Ovary (tissue), 9 donors: ENCODE measurements around the gene VWA2. TPM values are rescaled to one million over a fixed set of nuclear protein-coding genes. Genes with fewer than 3 reads are reported as not detected.

ENCODE experiments used
- DNase-seq, 5 donors: peaks; one replicate each; pipeline ENCODE4 v3.0.0-alpha.2; 2019 to 2020
- H3K27ac ChIP-seq, 2 donors: fragments of 200-600 bp; one replicate each; pipeline versions ENCODE4 v1.5.1 to v1.8.0; 2019 to 2022
- H3K27me3 ChIP-seq: fragments of 200-600 bp; one replicate; pipeline ENCODE4 v1.8.0; 2022
- H3K36me3 ChIP-seq: fragments of 200-600 bp; sonication (generic); one replicate; pipeline ENCODE4 v1.5.1; 2019
- H3K4me1 ChIP-seq: one replicate; pipeline ENCODE4 v1.8.1; 2013; ENCODE audit warnings: mild to moderate bottlenecking, moderate library complexity; ENCODE audit not compliant: insufficient read depth
- H3K4me3 ChIP-seq: fragments of 200-600 bp; sonication (generic); one replicate; pipeline ENCODE4 v1.5.1; 2017
- H3K9me3 ChIP-seq, 2 donors: fragments of 200-600 bp in 1 of 2; sonication (generic) in 1 of 2; one replicate each; pipeline versions ENCODE4 v1.5.1 to v1.8.1; 2013 to 2019; ENCODE audit warnings: mild to moderate bottlenecking in 1 of 2, moderate library complexity in 1 of 2
- EP300 ChIP-seq: sonication (generic); formaldehyde crosslinking; IDR thresholded peaks from one replicate; pipeline ENCODE4 v1.6.1; 2017; ENCODE audit warnings: antibody characterized with exemption
- POLR2A ChIP-seq: fragments of 450-650 bp; IDR thresholded peaks from one replicate; pipeline ENCODE4 v1.6.1; 2017; ENCODE audit warnings: antibody characterized with exemption, mild to moderate bottlenecking, moderate library complexity
- WGBS, 3 donors: extraction: QIAGEN DNeasy Blood & Tissue Kit in 1 of 3; methylation state at CpG; one replicate each; pipeline versions ENCODE4 v1.1.5 to v1.1.7; 2013 to 2017; 5-methylcytosine and 5-hydroxymethylcytosine counted together
- intact Hi-C, 4 donors: fragments of 100-400 bp; cut with DNase I; formaldehyde crosslinking; loops; one replicate each; pipeline versions ENCODE4 v1.11.0 to v1.15.1; 2022 to 2023
- polyA plus RNA-seq, 2 donors: library from polyadenylated mRNA; stranded (reverse); fragments of 200-250 nt in 1 of 2; fragments of 350-450 nt in 1 of 2; fragmentation: Illumina TruSeq in 1 of 2; extraction: RNeasy Lipid Tissue Mini Kit (QIAGEN cat#74804) in 1 of 2; gene quantifications; one replicate each; pipeline ENCODE4 v1.2.3, GENCODE V29; 2013 to 2014
- total RNA-seq, 7 donors: library from RNA; depleted of rRNA in 2 of 7; stranded (reverse); fragments of >200 nt in 2 of 7; fragmentation: NEBNext Ultra II Directional in 3 of 7; extraction: Animal tissue kit (Norgen Biotek cat#: 25700) in 3 of 7; gene quantifications; one replicate each; pipeline versions ENCODE4 v1.1.0 to v1.2.4, GENCODE V29; 2016 to 2023
- TF ChIP-seq, protein P1 (sequence below), 3 donors: fragments of 450-650 bp in 2 of 3; fragments of 200-600 bp in 1 of 3; IDR thresholded peaks; one replicate each; pipeline versions ENCODE4 v1.5.1 to v1.8.0; 2016 to 2022; ENCODE audit warnings: antibody characterized with exemption in 3 of 3, mild to moderate bottlenecking in 1 of 3
- donor health status: DM: no; HTN: no; CAD: no; lungs with moderate emphysema.
- donor health status: DM: no; HTN: no; CAD: no.
- donor health status: Bipolar disorder and iron deficiency.
- donor health status: DM: yes; HTN: yes; CAD: no.
- donor health status: DM: no; HTN: no; CAD: no.
- donor health status: DM: yes; HTN: yes; CAD: no.

VWA2 gene
- total and polyA plus RNA-seq, 9 donors: 0.04 to 11.1 (median 0.72) TPM; not detected in 2

DNA sequence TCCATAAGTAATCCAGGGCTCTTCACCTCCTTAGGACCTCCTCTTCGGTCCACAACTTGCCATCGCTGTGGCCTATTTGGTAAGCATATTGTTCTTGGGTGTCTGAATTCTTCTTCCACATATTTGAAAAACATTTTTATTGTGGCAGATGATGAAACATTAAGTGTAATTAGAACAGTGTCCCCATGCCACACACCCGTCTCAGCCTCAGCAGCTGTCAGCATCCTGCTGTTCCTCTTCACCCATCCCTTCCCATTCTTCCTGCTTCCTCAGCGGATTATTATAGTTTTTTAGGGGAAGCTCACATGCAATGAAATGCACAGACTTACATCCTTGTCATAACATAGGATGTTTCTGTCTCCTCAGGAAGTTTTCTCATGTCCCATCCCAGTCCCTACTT lies 39.8 kb upstream of the VWA2 start:
- intact Hi-C loops: no loop called here
- no peak for DNase-seq
- Histone ChIP-seq H3K4me1 (no peaks in the 10 kb centered on the region), H3K27me3 (no peaks in the 10 kb centered on the region), H3K36me3 (no peaks in the 10 kb centered on the region), H3K4me3 (no peak overlapping the region), H3K27ac (no peak overlapping the region), H3K9me3 (no peaks in the 10 kb centered on the region)
- TF ChIP-seq POLR2A (no peak), EP300 (no peak)
- TF ChIP-seq, protein P1, sequence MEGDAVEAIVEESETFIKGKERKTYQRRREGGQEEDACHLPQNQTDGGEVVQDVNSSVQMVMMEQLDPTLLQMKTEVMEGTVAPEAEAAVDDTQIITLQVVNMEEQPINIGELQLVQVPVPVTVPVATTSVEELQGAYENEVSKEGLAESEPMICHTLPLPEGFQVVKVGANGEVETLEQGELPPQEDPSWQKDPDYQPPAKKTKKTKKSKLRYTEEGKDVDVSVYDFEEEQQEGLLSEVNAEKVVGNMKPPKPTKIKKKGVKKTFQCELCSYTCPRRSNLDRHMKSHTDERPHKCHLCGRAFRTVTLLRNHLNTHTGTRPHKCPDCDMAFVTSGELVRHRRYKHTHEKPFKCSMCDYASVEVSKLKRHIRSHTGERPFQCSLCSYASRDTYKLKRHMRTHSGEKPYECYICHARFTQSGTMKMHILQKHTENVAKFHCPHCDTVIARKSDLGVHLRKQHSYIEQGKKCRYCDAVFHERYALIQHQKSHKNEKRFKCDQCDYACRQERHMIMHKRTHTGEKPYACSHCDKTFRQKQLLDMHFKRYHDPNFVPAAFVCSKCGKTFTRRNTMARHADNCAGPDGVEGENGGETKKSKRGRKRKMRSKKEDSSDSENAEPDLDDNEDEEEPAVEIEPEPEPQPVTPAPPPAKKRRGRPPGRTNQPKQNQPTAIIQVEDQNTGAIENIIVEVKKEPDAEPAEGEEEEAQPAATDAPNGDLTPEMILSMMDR (IDR thresholded peaks at IDR 0.05): no peak
- 92 to 96% (median 94%) methylated on average over 4 of the region's 4 CpGs for WGBS, 3 donors

DNA sequence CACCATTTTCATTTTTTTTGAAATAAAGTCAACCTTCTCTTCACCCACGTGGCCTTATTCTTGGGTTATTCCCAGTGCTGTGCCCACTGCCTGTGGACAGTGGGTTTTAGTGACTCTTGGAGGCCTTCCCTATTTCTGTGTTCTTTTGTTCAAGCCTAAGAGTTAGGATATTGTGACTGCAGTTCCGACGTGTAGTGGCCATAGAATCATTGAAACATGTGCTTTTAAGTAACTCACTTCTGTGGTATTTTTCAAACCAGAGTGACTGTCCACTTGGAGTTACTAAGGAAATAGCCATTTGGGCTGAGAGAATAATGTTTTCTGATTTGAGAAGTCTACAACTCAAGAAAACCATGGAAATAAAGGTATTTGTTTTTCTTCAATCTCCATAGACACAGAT lies 36.2 kb upstream of the VWA2 start:
- Histone ChIP-seq H3K4me3 (no peak overlapping the region), H3K9me3 (no peaks in the 10 kb centered on the region), H3K4me1 (no peaks in the 10 kb centered on the region), H3K27me3 (no peaks in the 10 kb centered on the region), H3K36me3 (no peaks in the 10 kb centered on the region), H3K27ac (no peak overlapping the region)
- no peak for DNase-seq
- 67 to 84% (median 73%) methylated on average over 3 of the region's 3 CpGs for WGBS, 3 donors
- intact Hi-C loops: no loop called here
- TF ChIP-seq EP300 (no peak), POLR2A (no peak)
- TF ChIP-seq, protein P1 (IDR thresholded peaks at IDR 0.05): no peak

DNA sequence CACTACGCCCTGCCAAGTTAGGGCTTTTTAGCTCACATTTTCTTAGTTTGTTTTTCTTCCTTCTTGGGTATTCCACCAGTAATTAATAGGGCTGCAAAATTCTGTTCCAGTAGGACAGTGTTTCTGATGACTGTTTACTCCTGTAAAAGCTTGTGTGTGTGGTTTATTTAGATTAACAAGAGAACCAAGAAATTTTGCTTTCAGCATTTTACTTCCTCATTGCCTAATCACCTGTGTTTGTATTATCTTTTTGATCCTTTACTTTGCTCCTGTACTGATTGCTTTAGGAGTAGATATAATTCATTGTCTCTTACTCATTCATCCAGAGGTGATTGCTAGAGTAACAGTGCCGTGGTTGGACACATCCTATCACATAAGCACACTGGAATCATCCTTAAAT lies 32.2 kb upstream of the VWA2 start:
- no peaks in the 10 kb centered on the region for H3K9me3 ChIP-seq
- no peaks in the 10 kb centered on the region for H3K36me3 ChIP-seq
- H3K4me1 ChIP-seq: no peaks in the 10 kb centered on the region
- no peak for TF ChIP-seq EP300
- TF ChIP-seq, protein P1 (IDR thresholded peaks at IDR 0.05): no peak
- no peak for TF ChIP-seq POLR2A
- no peaks in the 10 kb centered on the region for H3K27me3 ChIP-seq
- H3K27ac ChIP-seq: no peak overlapping the region
- WGBS, 3 donors: 65 to 96% (median 69%) methylated on average over 2 of the region's 2 CpGs
- intact Hi-C loops: no loop called here
- no peak overlapping the region for H3K4me3 ChIP-seq
- no peak for DNase-seq

DNA sequence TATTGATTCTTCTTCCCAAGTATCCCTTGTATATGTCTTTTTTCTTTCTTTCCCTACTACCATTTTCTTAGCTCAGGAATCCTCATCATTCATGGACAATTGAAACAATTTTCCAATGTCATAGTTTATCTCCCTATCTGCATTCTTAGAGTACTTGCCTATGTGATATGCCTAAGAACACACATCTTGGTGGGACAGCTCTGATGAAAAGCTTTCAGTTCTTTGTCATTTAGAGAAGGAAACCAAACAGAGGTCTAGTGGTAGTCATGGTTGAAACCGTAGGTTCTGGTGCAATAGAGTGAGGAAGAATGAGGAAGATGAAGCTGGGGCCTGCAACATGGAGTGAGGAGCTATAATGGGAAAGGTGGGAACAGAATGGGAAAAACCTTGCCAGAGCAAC lies 31.7 kb upstream of the VWA2 start:
- no peaks in the 10 kb centered on the region for H3K36me3 ChIP-seq
- H3K27me3 ChIP-seq: no peaks in the 10 kb centered on the region
- TF ChIP-seq EP300: no peak
- TF ChIP-seq, protein P1 (IDR thresholded peaks at IDR 0.05): no peak
- TF ChIP-seq POLR2A: no peak
- intact Hi-C loops: no loop called here
- H3K4me1 ChIP-seq: no peaks in the 10 kb centered on the region
- DNase-seq: no peak
- H3K4me3 ChIP-seq: no peak overlapping the region
- H3K27ac ChIP-seq: no peak overlapping the region
- H3K9me3 ChIP-seq: no peaks in the 10 kb centered on the region
- 92 to 98% (median 96%) methylated on average over 1 of the region's 1 CpG for WGBS, 3 donors

DNA sequence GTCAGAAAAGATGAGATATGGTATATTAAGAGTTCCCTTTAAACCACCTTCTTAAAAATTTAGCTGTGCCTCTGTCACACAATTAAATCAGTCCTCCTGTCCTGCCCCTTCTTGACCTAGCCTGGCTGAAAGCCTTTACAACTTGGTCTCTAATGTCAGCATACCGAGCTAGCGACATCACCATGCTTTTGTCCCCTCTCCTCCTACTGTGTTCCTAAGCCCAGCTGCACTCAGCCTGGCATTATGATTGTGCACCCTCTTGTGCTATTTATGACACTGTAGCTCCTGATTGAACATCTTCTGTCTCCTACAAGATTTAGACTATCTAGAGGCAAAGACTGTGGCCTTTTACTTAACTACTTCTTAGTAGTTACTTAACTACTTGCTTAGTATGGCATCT lies 30.7 kb upstream of the VWA2 start:
- H3K36me3 ChIP-seq: no peaks in the 10 kb centered on the region
- H3K4me1 ChIP-seq: no peaks in the 10 kb centered on the region
- WGBS, 3 donors: 94 to 96% (median 96%) methylated on average over 2 of the region's 2 CpGs
- intact Hi-C loops: no loop called here
- no peaks in the 10 kb centered on the region for H3K27me3 ChIP-seq
- DNase-seq: no peak
- TF ChIP-seq EP300: no peak
- TF ChIP-seq, protein P1 (IDR thresholded peaks at IDR 0.05): no peak
- TF ChIP-seq POLR2A: no peak
- H3K27ac ChIP-seq: no peak overlapping the region
- no peaks in the 10 kb centered on the region for H3K9me3 ChIP-seq
- no peak overlapping the region for H3K4me3 ChIP-seq
